NCI-H128 (cell line): ENCODE results near the gene CCSER1.
"Not testable (repeated sequence)": the region's sequence is repeated elsewhere in the genome, so short reads cannot be mapped to it uniquely, and the experiment has no call there.

ENCODE experiments used
- DNase-seq: peaks from one replicate; lab custom pipeline; 2025; ENCODE audit not compliant: unreplicated experiment; lab: John Stamatoyannopoulos, UW

The CCSER1 gene

DNA sequence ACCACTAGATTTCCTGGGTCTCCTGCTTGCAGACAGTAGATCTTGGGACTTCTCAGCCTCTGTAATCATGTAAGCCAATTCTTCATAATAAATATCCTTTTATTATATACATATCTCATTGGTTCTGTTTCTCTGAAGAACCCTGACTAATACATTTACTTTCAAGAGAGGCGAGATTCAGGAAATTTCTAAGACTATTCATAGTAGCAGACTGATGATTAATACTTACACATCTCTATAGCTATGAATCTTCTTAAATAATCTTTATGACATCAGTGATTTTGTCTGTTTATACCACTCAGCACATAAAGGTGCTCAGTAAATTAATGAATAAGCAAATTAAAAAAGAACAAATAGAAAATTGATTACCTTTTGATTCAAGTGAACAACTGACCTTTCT is 1494.3 kb downstream of the CCSER1 start:
- DNase-seq: no peak

DNA sequence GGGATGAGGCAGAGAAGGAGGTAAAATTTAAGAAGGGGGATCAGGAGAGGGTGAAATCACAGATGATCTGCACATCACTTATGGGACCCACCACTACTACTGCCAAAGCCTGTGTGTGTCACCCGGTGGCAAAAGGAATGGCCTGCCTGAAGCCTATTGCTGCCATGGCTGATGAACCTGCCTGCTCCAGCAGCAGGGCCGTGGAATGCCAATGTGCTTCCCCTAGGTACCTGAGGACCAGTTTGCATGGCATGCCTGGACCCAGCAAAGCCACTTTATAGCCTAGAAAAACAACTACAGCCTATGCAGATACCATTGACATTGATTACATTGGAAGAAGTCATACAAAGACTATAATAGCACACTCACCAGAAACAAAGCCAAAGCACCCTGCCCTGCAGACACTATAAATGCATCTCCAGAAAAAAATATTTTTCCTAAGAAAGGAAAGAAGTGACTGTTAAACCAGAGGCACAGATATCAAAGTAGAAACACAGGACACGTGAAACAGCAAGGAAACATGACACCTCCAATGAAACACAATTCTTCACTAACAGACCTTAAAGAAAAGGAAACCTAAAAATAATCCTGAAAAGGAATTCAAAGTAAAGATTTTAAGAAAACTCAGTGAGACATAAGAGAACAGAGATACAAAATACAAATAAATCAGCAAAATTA is 1495.9 kb downstream of the CCSER1 start:
- DNase-seq: no peak

- not testable (repeated sequence) for DNase-seq
Observed at GRCh38 chr4:91623603-91623967, 1496.4 kb downstream of the CCSER1 start.

- DNase-seq: no peak
Observed at GRCh38 chr4:91630054-91630453, 1502.9 kb downstream of the CCSER1 start.

DNA sequence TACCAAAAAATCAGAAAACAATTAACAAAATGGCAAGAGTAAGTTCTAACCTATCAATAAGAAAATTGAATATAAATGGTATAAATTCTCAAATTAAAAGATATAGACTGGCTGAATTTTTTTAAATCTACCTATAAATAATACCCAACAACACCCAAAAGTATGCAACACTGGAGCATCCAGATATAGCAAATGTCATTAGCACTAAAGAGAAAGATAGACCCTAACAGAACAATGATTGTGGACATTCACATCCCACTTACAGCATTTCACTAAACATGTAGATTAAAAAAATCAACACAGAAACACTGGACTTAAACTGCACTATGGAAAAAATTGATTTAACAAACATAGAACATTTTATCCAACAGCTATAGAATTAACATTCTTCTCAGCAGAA is 1503.6 kb downstream of the CCSER1 start:
- no peak for DNase-seq

GRCh38 chr4:91631335-91631734 is 1504.1 kb downstream of the CCSER1 start:
- DNase-seq: no peak

DNA sequence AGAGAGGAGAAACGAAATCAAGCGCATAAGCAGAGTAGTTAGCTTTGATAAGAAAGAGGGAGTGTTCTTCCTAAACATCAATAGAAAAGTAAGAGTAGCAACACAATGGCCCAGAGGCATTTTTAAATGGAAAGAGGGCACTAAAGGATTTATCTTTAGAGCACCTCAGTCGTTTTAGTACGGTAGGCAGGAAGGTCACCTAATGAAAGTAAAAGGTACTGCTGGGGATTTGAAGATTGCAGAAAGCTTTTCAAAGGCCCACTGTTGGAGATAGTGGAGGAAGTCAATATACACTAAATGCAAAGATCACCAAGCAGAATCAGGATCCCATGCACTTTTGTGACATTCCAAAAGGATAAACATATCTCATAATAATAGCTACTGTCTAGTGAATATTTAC is 1508.9 kb downstream of the CCSER1 start:
- no peak for DNase-seq
